Stimulated activated CD4-positive, alpha-beta T cell treated with anti-CD3 and anti-CD28 coated beads, Interleukin-1b, Interleukin-23, amount 100 ng/mL, for 4 hours (primary cell): ENCODE measurements around the gene CRYBG1.
"Not testable (repeated sequence)": the region's sequence is repeated elsewhere in the genome, so short reads cannot be mapped to it uniquely, and the experiment has no call there.

Experiments
- DNase-seq, 2 donors: peaks; one replicate each; pipeline ENCODE4 v3.0.0-alpha.2; 2020; ENCODE audit warnings: low read depth in 2 of 2

Gene CRYBG1

GRCh38 chr6:106586815-106587415, 226.4 kb downstream of the CRYBG1 start:
- no peak for DNase-seq

DNA sequence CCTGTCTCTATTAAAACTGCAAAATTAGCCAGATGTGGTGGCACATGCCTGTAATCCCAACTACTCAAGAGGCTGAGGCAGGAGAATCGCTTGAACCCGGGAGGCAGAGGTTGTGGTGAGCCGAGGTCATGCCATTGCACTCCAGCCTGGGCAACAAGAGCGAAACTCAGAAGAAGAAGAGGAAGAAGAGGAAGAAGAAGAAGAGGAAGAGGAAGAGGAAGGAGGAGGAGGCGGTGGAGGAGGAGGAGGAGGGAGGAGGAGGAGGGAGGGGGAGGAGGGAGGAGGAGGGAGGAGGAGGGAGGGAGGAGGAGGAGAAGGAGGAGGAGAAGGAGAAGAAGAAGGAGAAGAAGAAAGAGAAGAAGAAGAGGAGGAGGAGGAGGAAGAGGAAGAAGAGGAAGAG, 228.4 kb downstream of the CRYBG1 start:
- not testable (repeated sequence) for DNase-seq

GRCh38 chr6:106591111-106591825, 230.8 kb downstream of the CRYBG1 start:
- no peak for DNase-seq

DNA sequence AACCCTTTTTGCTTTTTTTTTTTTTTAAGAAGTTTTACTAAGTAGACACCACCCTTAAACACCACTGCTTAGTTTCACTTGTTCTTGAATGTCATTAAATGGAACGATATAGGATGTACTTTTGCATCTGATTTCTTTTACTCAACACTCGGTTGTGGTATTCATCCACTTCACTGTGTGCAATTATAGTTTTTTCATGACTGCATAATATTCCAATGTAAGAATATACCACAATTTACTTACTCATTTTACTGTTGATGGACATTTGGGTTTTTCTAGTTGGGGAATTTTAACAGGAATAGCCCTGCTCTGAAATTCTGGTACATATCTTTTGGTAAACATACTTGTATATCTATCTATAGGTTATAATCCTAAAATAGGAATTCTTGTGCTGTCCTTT, 238.9 kb downstream of the CRYBG1 start:
- no peak for DNase-seq

DNA sequence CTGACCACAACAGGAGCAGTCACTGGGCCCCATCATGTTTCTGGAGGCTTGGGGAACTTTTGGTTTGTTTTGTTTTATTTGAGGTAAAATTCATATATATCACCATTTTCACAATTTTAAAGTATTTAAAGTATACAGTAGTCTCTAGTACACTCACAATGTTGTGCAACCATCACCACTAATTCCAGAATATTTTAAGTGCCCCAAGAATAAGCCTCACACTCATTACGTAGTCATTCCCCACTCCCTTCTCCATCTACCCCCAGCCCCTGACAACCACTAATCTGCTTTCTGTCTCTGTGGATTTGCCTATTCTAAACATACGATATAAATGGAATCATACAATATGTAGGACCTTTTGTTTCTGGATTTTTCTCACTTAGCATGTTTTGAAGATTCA, 239.8 kb downstream of the CRYBG1 start:
- DNase-seq = no peak

DNA sequence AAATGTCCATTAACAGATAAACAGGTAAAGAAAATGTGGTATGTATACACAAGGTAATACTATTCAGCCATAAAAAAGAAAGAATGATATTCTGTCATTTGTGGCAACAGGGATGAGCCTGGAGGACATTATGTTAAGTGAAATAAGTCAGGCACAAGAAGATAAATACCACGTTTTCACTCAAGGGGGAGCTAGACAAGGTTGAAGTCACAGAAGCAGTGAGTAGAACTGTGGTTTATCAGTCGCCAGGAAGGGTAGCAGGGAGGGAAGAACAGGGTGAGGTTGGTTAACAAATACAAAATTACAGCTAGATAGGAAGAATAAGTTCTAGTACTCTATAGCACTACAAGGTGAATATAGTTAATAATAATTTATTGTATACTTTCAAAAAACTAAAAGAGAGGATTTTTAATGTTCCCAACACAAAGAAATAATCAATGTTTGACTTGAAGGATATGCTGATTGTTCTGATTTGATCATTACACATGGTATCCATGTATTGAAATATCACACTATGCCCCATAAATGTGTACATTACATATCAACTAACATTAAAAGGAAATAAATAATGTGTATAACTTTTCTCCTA, 247.7 kb downstream of the CRYBG1 start:
- peak in 1 of 2 donors; percentile 14 for DNase-seq

- no peak for DNase-seq
These were observed 249.2 kb downstream of the CRYBG1 start for GRCh38 chr6:106609699-106610098.

- DNase-seq = no peak
These were observed 250.5 kb downstream of the CRYBG1 start for GRCh38 chr6:106611030-106611429.

GRCh38 chr6:106612671-106613416, 252.3 kb downstream of the CRYBG1 start:
- no peak for DNase-seq

- no peak for DNase-seq
These were observed 253.1 kb downstream of the CRYBG1 start for GRCh38 chr6:106613590-106613989.

DNA sequence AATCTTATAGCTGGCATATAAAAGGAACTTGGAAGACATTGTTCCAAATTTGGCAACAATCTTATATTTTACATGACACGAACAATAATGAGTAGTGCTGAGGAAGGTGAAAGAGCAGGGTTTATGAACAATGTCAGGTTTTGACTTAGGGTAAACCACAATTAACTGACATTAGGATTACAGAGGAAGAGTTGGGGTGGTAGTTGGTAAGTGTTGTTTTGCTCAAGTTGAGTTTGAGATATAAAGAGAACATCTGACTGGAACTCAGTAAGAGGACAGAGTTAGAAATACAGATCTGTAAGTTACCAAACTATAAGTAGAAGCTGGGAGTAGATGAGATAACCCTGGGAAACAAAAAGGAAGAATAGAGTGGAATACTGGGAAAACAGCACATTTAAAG, 253.6 kb downstream of the CRYBG1 start:
- no peak for DNase-seq

DNA sequence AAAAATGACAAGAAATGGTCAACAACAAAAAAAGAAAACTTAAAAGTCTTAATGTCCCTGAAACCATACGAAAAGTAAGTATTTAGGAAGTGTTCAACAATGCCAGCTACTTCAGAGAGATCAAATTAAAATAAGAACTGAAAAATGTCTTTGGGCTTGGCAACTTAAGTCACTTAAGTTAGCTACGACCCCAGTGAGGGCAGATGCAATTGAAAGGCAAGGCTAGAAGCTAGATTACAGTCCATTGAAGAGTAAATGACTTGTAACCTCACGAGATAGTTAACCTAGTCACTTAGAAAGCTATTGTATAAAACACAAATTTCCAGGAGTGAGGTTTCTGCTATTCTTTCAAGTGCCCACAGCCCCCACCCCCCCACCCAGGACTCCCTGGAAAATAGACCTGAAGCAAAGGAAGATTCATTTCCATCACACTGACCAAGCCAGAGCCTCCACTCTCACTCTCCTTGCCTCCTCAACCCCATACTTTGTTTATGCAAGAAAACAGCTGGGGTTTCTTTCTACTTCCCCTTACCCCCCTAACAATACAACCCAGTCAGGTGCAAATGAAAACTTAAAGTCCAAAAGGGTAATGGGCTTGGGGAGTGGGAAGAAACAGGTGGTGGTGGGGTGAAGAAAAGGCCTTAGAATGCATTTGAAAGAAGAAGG, 254.2 kb downstream of the CRYBG1 start:
- DNase-seq = no peak

GRCh38 chr6:106617302-106617701, 256.8 kb downstream of the CRYBG1 start:
- no peak for DNase-seq

DNA sequence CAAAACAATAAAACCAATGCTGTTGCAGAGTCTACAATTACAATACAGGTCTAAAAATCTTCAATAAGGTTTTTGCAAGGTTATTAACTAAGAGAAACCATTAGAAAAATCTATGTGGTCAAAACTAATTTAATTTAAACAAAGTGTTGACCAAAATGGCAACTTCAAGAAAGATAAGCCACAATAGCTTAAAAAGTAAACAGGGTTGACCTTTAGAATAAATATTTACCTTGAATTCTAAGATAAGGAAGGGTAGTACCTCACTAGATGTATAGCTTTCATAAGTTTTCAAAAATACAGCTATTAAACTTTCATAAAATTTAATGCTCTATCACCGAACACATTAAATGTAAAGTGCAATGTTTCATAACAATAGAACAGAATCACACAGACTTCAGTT, 257.3 kb downstream of the CRYBG1 start:
- no peak for DNase-seq

- no peak for DNase-seq
These were observed 257.8 kb downstream of the CRYBG1 start for GRCh38 chr6:106618324-106618723.

- no peak for DNase-seq
These were observed 258.7 kb downstream of the CRYBG1 start for GRCh38 chr6:106619223-106619622.

DNA sequence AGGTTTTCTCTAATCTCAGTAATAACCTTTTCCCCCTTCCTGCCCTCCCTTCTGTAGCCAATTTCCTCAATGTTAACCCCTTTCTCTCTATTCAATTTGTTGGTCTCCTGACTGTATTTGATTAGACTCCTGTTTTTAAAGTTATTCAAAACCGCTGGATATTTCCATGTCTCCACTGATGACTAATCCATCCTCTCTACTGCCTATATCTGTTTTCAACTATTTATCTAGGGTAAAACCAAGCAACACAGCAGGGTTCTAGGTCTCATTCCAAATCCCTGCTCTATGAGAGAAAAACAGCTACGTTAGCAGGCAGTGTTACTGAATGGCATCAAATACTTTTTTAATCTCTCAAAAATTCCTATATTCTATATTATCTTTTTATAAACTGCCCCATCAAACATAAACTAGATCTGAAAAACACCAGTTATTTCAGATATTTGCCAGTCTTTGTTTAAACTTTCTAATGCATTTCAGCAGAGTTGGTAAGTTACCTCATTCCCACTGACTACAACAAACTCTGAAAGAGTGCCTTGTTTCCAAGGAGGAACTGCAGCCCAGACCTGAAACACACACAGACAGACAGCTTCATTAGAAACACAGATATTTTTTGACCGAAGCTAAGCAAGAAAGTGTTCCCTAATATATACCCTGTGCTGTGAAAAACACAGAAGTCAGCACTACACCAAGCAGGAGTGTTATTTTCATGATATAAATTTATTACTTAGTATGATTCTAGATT, 260.6 kb downstream of the CRYBG1 start:
- DNase-seq = no peak
